Progenitor cell of endocrine pancreas (in vitro differentiated cells): ENCODE measurements around the gene G3BP2. TPM values are rescaled to one million over a fixed set of nuclear protein-coding genes. Genes with fewer than 3 reads are reported as not detected.

Experiments
- DNase-seq: peaks from one replicate; pipeline ENCODE4 v3.0.0; 2021; ENCODE audit warnings: low spot score; ENCODE audit not compliant: unreplicated experiment
- H3K27ac Mint-ChIP-seq: 2 replicates; pipeline ENCODE4 v1.8.0; 2021; ENCODE audit warnings: mild to moderate bottlenecking, moderate library complexity, mixed read lengths
- H3K27me3 Mint-ChIP-seq: 2 replicates; pipeline ENCODE4 v1.8.0; 2021; ENCODE audit warnings: mixed read lengths
- H3K36me3 Mint-ChIP-seq: 2 replicates; pipeline ENCODE4 v1.8.0; 2022; ENCODE audit warnings: mixed read lengths; ENCODE audit not compliant: insufficient read depth
- H3K4me1 Mint-ChIP-seq: 2 replicates; pipeline ENCODE4 v1.8.0; 2021; ENCODE audit warnings: low read depth, mixed read lengths
- H3K4me3 Mint-ChIP-seq: 2 replicates; pipeline ENCODE4 v1.8.0; 2021; ENCODE audit warnings: low read depth, mild to moderate bottlenecking, moderate library complexity, mixed read lengths
- H3K9me3 Mint-ChIP-seq: 2 replicates; pipeline ENCODE4 v1.8.0; 2021; ENCODE audit warnings: low read depth, mixed read lengths
- CTCF ChIP-seq: fragments of 200-600 bp; sonication (generic); IDR thresholded peaks from one replicate; pipeline ENCODE4 v1.5.0; 2021; ENCODE audit warnings: antibody characterized with exemption, mild to moderate bottlenecking; ENCODE audit not compliant: unreplicated experiment
- total RNA-seq: library from RNA; stranded (reverse); gene quantifications from 2 replicates; pipeline ENCODE4 v1.2.1, GENCODE V29; 2021

Gene G3BP2
- total RNA-seq, 1 donor from 2014 or later = 157 TPM

- DNase-seq = no peak
- peaks cover 1% of the 10 kb centered on the region for H3K36me3 Mint-ChIP-seq
- H3K4me3 Mint-ChIP-seq = no peak overlapping the region
- H3K27ac Mint-ChIP-seq = no peak overlapping the region
- H3K9me3 Mint-ChIP-seq = no peaks in the 10 kb centered on the region
- no peaks in the 10 kb centered on the region for H3K27me3 Mint-ChIP-seq
- peaks cover 4% of the 10 kb centered on the region for H3K4me1 Mint-ChIP-seq
- no peak for TF ChIP-seq CTCF
These were observed 32.2 kb upstream of the G3BP2 start for GRCh38 chr4:75705198-75705977.

GRCh38 chr4:75702919-75703411 lies 29.8 kb upstream of the G3BP2 start:
- DNase-seq = no peak
- Mint-ChIP-seq H3K4me3 (no peak overlapping the region), H3K27ac (peak overlapping the region; percentile 53), H3K9me3 (no peaks in the 10 kb centered on the region), H3K36me3 (peaks cover 3% of the 10 kb centered on the region), H3K27me3 (no peaks in the 10 kb centered on the region), H3K4me1 (peaks cover 4% of the 10 kb centered on the region)
- TF ChIP-seq CTCF = no peak

GRCh38 chr4:75699299-75699698 lies 26.1 kb upstream of the G3BP2 start:
- no peak for TF ChIP-seq CTCF
- Mint-ChIP-seq H3K9me3 (no peaks in the 10 kb centered on the region), H3K4me3 (no peak overlapping the region), H3K4me1 (peaks cover 6% of the 10 kb centered on the region), H3K27ac (no peak overlapping the region), H3K36me3 (peaks cover 9% of the 10 kb centered on the region), H3K27me3 (no peaks in the 10 kb centered on the region)
- no peak for DNase-seq

- Mint-ChIP-seq H3K4me1 (peaks cover 6% of the 10 kb centered on the region), H3K27me3 (no peaks in the 10 kb centered on the region), H3K4me3 (no peak overlapping the region), H3K27ac (no peak overlapping the region), H3K9me3 (no peaks in the 10 kb centered on the region), H3K36me3 (peaks cover 12% of the 10 kb centered on the region)
- no peak for DNase-seq
- no peak for TF ChIP-seq CTCF
These were observed 25.7 kb upstream of the G3BP2 start for GRCh38 chr4:75698963-75699228.

- H3K27me3 Mint-ChIP-seq = no peaks in the 10 kb centered on the region
- peaks cover 6% of the 10 kb centered on the region for H3K4me1 Mint-ChIP-seq
- no peak for DNase-seq
- H3K4me3 Mint-ChIP-seq = no peak overlapping the region
- no peak for TF ChIP-seq CTCF
- no peaks in the 10 kb centered on the region for H3K9me3 Mint-ChIP-seq
- no peak overlapping the region for H3K27ac Mint-ChIP-seq
- H3K36me3 Mint-ChIP-seq = peaks cover 13% of the 10 kb centered on the region
These were observed 25.2 kb upstream of the G3BP2 start for GRCh38 chr4:75698162-75698962.
